GM18517 (cell line): ENCODE results near the gene ERCC6L2.

Experiments
- ATAC-seq: cut with Tn5 transposase; IDR thresholded peaks from one replicate; pipeline ENCODE4 v1.9.1; 2021; ENCODE audit warnings: mild to moderate bottlenecking, moderate library complexity; ENCODE audit not compliant: unreplicated experiment

Gene ERCC6L2

DNA sequence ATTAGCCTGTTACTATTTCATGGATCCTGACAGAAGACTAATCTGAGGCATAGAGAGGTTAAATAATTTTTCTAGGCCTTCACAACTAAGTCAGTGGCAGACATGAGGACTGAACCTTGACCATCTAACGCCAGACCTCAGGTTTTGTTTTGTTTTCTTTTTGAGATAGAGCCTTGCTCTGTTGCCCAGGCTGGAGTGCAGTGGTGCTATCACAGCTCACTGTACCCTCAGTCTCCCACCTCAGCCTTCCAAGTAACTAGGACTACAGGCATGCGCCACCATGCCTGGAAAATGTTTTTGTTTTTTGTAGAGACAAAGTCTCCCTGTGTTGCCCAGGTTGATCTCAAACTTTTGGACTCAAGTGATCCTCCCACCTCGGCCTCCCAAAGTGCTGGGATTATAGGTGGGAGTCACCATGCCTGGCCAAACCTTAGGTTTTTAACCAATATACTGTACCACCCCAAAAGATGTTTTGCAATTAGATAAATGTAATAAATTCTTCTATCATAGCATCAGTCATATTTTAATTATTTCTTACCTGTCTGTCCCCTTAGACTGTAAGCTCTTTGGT is 35.4 kb downstream of the ERCC6L2 start:
- no peak for ATAC-seq

DNA sequence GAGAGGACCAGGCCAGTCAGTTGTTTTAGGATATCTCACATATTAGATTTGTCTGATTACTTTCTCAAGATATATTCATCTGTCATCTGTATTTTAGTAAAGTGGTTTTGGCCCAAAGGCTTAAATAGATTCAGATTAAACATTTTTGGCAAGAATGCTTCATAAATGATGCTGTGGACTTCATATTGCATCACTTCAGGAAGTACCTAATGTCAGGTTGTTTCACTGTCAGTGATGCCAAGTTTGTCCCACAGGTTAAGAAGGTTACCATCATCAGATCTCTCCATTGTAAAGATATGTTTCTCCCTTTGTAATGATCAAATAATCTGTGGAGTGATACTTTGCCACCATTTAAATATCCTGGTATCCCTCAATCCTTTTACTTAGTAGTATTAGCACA is 37.3 kb downstream of the ERCC6L2 start:
- no peak for ATAC-seq

DNA sequence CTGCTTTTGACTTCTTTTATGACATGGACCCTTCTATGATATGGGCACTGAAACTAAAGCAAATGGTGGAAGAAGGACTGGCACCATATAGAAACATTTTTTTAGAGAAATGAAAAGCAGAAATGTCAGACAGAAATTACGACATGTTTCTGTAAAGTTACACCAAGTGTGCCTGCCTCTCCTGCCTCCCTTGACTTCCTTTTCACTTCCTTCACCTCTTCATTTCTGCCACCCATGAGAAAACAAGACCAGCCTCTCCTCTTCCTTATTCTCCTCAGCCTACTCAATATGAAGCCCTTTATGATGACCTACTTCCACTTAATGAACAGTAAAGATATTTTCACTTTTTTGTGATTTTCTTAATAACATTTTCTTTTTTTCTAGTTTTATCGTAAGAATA is 44.5 kb downstream of the ERCC6L2 start:
- no peak for ATAC-seq

DNA sequence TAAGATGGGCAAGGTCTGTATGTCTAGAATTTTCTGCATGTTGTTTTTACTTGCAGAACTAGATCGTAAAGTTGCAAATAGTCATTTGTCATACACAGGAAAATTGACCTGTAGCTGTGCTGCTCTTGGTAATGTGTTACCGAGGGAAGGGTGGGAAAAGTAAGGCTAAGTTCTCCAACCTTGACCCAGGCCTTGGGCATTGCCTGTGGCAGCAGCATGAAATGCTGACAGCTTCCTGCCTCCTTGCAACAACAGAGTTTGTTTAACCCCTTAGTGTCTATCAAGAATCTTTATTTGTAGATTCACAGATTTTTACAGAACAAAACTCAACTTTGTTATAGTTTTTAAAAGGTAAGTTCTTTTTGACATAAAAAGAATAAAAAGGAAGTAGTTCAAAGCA is 48.3 kb downstream of the ERCC6L2 start:
- no peak for ATAC-seq

DNA sequence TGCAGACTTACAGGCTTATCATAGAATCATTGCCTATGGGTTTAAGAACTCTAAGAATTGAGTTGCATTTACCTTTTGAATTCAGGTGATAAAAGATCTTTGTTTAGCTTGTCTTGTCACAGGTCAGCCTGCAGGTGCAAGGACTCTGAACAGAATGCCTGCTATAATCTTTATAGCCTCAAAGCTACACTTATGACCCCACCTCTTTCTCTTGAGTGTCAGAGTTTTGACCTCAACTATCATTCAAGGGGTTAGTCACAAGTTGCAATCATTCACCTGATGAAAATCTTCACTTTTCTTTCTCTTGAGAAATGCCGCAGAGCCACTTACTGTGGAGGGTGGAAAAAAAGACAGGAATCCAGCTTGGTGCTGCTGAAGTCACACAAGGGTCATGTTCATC is 49.5 kb downstream of the ERCC6L2 start:
- ATAC-seq: no peak

DNA sequence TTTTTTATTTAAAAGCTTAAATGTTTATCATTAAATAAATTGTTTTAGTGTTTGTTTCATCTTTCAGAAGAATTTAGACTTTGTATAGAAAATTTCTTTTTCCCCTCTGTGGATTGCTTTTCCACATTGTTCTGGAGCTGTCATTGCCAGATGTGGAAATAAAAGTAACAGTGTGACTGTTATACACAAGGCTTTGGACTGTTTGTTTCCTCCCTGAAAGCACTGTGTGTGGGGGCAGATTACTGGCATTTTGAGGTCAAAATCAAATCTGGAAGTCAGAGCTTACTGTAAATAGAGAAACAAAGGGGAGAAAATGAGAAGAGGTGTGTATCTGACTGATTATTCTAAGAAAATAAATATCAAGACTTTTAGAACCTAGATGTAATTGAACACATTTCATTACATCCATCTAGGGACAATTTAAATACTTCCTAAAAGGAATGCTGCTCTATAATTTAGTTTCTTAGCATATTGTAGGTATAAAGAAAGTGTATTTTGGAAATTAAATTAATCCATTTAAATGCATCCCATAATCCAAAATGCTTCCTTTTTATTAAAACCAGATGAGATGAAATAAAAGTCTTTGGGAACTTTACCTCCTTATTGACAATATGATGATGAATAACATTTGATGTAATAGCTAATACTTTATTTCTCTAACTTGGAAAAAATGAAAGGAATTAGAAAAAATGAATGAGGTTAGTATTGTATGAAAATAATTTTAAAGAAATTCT is 51.9 kb downstream of the ERCC6L2 start:
- no peak for ATAC-seq

DNA sequence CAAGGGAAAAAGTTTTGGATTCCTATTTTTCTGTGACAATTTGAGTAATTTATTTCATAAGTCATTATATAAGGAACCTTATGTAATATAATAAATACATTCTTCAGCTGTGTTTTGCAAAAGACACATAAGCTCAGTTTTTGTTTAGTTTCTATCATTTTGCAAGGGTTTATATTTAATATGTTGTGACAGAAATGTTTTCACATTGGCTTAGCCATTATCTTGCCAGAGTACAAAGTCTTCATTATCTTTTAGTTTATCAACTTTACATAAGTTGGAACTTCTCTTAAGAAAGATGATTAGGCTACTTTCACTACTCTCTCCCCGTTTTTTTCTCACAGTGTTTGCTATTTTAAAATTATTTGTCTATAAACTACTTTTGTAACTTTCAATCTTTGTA is 54.8 kb downstream of the ERCC6L2 start:
- no peak for ATAC-seq

DNA sequence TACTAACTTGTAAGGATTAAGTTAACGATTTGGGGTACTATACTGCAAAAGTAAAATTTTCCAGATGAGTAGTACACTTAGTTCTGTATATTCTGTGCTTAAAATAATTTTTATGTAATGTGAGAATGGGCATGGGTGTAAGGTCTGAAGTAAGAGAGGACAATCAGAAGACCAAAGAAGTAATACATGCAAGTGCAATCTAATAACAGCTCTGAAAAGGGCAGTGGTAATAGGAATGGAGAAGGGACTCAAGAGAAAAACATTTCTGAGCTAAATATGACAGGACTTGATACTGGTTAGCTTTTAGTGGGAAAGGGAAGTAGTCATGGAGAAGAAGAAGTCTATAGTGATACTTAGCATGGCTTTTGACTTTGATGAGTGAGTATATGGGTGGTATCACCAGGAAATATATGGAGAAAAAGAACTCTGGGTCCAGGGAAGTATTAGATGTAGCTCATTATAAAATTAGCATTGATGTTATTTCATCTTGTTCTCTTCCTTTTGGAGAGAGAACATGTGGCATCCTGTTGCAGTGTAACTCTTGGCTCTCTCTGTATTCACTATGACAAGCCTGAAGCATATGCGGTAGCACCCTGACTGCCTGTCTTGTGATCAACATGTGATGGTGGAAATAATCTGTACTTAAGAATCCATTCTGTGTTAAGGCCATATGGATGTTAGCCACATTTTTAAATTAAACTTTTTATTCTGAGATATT is 60.5 kb downstream of the ERCC6L2 start:
- no peak for ATAC-seq

- ATAC-seq: no peak
These were observed 61.1 kb downstream of the ERCC6L2 start for GRCh38 chr9:95936579-95937075.

DNA sequence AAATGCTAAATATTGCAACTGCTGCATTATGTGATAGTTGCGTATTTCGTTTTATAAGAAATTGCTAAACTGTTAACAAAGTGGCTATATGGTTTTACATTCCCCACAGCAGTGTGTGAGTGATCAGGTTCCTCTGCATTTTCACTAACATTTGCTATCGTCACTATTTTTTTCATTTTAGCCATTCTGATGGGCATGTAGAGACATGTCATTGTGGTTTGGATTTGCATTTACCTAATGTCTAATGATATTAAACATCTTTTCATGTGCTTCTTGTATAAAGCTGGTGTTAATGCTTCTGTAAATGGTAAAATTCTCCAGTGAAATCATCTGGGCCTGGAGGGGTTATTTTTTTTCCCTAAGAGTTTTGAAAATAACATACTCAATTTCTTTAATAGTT is 61.6 kb downstream of the ERCC6L2 start:
- no peak for ATAC-seq

GRCh38 chr9:95938724-95939123 is 63.2 kb downstream of the ERCC6L2 start:
- ATAC-seq: no peak

- no peak for ATAC-seq
These were observed 64.0 kb downstream of the ERCC6L2 start for GRCh38 chr9:95939472-95939871.

DNA sequence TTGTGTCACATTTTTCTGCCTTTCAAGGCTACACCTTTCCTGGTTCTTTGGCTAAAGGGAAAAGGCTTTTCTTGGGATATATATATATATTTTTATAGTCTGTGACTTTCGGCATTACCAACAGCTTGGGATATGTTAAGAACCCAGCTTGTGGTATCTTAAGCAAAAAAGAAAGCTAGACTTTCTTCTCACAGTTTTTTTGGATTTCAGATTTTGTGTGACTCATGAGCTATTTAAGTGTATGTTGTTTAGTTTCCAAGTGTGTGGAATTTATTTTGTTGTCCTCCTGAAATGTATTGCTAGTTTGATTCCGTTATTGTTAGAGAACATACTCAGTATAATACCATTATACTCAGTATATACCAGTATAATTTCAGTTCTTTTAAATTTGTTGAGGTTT is 64.8 kb downstream of the ERCC6L2 start:
- ATAC-seq: no peak

- no peak for ATAC-seq
These were observed 66.5 kb downstream of the ERCC6L2 start for GRCh38 chr9:95942016-95942415.

DNA sequence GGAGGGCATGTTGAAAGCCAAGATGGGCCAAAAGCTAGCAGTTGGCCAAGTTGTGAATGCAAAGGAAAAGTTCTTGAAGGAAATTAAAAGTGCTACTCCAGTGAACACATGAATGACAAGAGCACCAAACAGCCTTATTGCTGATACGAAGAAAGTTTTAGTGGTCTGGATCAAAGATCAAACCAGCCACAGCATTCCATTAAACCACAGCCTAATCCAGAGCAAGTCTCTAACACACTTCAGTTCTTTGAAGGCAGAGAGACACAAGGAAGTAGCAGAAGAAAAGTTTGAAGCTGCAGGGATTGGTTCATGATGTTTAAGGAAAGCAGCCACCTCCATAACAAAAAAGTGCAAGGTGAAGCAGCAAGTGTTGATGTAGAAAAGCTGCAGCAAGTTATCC is 71.6 kb downstream of the ERCC6L2 start:
- no peak for ATAC-seq

DNA sequence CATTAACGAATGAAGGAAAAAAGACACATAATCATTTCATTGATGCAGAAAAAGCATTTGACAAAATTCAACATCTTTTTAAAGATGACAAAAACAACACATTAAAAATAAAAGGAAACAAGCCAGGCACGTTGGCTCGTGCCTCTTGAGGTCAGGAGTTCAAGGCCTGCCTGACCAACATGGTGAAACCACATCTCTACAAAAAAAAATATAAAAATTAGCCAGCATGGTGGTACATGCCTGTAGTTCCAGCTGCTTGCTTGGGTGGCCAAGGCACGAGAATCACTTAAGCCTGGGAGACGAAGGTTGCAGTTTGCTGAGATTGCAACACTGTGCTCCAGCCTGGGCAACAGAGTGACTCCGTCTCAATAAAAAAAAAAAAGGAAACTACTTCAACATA is 77.0 kb downstream of the ERCC6L2 start:
- no peak for ATAC-seq

DNA sequence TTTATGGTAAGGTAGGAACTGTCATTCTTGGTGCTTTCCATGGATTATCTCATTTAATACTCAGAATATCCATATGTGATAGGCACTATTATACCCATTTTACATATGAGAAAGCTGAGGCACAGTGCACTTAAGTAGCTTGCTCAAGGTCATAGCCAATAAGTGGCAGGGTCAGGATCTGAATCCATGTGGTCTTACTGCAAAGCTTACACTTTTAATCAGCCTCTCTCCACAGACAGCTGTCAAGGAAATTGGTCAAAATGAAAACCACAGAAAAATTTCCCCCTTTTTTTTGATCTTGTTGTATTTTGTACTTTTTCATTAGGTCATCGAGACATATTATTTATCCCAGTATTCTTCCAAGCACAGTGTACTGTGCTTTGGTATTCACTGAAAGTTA is 78.5 kb downstream of the ERCC6L2 start:
- no peak for ATAC-seq

DNA sequence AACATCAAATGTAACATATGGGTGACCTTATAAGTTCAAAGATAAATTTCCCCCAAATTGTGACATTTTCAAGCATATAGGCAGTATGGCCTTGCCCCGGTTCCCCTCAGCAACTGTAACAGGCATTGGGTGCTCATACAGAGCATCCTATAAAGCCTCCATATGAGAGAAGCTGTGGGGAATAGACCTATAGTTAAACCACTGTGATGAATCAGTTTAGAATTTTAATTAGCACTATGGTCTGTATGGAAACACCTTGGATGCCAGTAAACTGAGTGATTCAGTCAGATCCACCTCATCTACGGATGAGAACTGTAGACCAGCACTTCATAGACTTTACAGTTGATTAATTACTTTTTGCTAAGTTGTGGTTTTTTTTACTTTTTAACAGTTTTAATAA is 79.4 kb downstream of the ERCC6L2 start:
- ATAC-seq: no peak

GRCh38 chr9:95962936-95963335 is 87.4 kb downstream of the ERCC6L2 start:
- ATAC-seq: no peak

GRCh38 chr9:95963659-95964058 is 88.2 kb downstream of the ERCC6L2 start:
- ATAC-seq: no peak

GRCh38 chr9:95966306-95966705 is 90.8 kb downstream of the ERCC6L2 start:
- ATAC-seq: no peak

DNA sequence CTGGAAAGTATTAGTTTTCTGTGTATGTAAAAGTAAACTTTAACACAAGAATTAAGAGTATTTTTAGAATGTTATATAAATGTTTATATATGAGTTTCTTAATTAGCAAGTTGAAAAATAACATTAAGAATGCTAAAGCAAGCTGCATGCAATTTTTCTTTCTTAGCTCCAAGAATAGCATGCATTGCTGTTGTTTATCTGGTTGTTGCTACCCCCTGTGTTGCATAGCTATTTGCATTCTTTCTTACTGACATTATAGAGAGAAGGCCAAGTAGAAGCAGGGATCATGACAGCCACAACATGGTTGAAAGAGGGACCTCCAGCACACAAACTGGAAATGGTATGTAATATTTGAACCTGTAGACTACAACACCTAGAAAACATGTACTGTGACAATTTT is 94.8 kb downstream of the ERCC6L2 start:
- ATAC-seq: no peak
